Raji (cell line): Measurements from ENCODE around the gene TBL1X.

Experiments
- POLR2A ChIP-seq: IDR thresholded peaks from 2 replicates; pipeline ENCODE4 v1.6.1; 2011; ENCODE audit warnings: low read depth, low read length, control low read depth; ENCODE audit not compliant: insufficient read depth

Gene TBL1X

DNA sequence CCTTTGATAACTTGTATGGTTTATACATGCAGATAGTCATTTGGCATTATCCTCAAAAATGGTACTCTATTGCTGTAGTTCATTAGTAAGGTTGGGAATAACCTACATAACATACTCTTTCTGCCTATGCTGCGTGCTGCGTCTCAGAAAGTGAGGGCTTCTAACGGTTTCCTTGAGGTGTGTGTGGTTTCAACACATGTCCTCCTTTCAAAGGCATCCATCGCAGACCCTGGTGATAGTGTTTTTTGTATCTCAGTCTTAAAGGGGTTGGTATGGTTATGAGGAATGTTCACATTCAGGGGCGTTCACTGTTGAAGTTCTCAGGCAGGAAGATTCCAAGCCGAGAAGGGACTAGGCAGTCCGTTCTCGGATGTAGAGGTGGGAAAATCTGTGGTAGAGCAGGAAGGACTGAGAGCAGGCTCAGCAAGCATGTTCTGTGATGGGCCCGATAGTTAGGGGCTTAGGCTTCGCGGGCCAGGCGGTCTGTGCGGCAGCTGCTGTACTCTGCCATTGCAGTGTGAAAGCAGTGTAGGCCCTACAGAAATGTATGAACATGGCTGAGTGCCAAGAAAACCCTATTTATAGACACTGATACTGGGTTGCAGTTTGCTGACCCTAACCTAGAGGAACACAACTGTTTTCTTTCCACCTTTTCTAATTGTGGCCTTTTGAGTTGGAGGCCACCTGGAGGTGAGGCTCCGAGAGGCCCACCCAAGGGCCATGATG is 177.6 kb downstream of the TBL1X start:
- no peak for TF ChIP-seq POLR2A

DNA sequence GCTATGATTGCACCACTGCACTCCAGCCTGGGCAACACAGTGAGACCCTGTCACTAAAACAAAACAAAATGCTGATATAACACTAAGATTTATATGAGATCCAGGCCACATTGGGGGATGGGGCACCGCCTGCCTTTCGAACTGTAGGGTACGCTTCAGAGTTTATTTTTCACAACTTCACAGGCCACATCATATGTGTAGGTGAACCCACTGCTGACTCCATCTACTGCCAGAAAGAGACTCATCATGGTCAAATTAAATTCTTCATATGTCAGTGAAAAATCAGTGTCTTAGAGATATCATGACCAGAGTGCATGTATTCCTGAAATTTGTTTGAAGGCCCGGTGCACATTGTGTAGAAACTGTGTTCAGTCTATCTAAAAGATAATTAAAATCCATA is 178.9 kb downstream of the TBL1X start:
- no peak for TF ChIP-seq POLR2A

DNA sequence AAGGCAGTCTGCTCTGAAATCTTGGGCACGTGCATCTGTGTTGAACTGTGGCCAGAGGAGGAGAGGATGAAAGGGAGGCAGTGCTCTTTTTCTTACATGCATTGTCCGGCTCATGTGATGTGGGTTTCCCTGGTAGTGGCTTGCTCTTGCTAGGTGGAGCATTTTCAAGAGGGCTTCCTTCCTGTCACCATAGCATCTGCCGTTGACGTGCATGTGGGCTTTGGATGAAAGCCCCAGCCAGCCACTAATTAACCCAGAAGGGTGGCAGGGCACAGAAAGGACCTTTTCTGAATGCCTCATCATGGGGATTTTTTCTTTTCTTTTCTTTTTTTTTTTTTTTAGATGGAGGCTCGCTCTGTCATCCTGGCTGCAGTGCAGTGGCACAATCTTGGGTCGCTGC is 179.5 kb downstream of the TBL1X start:
- TF ChIP-seq POLR2A = no peak

DNA sequence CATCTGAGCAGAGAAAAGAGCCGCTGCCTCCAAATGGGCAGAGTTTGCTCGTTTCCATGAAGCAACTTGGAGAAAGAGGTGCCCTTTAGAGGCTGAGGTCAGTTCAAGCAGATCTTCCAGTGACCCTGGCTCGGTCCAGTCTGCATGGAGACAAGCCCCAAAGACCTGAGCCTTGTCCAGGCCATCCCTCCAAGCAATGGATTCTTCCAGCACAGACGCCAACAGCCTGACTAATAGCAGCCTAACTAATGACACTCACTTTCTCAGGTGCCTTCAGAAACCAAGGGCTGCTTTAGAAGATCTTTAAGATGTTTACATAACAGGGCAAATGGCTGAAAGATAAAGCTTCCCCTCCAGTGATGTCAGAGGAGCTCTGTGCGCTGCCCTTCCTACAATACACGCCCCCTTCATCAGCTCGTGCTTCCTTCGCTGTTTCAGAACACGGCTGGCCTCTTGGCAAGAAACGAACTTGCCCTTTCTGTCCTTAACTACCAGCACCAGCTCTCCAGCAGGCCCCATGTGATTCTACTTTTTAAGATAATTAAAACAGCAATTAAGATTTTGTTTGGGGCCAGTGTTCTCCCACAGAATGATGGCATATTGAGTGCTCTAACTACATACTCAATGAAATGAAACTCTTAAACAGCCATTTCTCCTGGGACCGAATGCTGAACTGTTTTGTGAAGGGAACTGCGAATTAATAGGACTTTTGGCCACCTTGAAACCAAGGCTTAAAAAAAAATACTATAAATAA is 181.8 kb downstream of the TBL1X start:
- TF ChIP-seq POLR2A = no peak

DNA sequence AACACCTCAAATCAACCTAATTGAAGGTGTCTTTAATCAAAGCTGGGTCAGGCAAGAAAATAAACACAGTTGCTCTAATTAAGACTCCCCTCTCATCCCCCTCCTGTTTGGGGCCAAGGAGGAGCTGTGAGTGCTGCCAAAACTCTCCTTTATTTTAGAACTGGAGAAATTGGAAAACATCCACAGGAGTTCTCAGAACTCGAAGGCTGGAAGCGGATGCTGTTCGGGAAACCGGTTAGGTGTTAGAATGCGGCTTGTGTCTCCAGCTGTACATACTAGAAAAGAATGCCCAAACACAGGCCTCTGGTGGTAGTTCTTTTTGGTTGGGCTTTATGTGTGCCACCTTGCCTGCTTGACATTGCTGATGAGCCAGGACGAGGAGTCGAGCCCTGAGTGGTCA is 182.6 kb downstream of the TBL1X start:
- TF ChIP-seq POLR2A = no peak

DNA sequence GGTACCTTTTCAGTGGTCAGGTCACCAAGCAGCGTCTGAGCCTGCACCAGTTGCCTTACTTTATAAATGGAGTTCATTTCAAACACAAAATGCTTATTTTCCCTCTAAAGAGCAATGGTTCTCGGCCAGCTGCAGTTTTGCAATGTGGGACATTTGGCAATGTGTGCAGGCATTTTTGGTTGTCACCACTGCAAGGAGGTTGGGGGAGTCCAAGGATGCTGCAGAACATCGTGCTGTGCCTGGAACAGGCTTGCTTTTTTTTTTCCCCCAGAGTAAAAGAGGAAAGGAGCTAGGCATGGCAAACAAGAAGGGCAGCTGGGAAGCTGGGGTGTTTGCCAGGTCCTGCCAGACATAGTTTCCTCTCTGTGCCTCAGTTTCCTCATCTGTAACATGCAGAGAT is 185.2 kb downstream of the TBL1X start:
- TF ChIP-seq POLR2A = no peak

DNA sequence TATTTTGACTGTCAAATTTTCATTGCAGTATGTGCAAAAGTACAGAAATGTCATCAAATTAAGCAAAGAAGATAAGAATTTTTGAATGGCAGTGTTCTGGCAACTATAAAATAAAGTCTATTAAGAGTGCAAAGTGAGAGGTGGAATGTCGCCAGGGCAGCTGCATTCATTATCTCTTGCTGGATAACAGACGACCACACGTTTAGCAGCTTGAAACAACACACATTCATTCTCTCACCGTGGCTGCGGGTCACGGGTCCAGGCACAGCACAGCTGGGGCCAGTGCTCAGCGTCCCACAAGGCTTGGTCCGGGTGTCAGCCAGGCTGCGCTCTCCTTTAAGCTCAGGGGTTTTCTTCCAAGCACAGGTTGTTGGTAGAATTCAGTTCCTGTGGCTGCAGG is 186.9 kb downstream of the TBL1X start:
- TF ChIP-seq POLR2A = no peak

DNA sequence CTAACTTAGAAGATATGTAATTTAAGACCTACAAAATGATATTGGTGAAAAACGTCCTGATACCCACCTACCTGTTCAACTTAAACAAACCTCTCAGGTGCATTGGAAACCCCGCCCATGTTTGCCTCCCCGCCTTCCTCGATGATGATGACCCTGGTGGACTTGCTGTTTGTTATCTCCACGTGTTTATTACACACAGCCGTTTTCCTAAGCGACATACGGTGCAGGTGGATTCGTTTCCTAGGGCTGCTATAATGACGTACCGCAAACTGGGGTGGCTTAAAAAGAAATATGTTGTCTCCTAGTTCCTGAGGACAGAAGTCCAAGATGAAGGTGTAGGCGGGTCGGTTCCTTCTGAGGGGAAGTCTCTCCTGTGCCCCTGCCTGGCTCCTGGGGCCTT is 190.1 kb downstream of the TBL1X start:
- no peak for TF ChIP-seq POLR2A

DNA sequence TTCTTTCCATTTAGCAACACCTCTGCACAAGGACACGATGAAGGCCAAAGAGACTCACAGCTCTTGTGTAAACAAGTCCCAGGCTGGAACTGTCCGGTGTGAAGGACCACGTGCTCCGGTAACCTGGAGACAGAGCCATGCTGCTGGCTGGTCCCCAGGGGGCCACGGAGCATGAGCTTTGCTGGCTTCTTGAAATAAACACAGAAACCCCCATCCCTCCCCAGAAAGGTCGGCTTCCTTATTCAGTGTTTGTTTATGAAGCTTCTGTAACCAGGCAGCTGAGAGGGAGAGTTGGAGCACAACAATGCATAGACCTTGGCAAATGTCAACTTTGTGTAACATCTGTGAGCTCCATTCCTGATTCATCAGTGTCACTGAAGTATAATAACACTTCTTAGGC is 191.4 kb downstream of the TBL1X start:
- TF ChIP-seq POLR2A = no peak

DNA sequence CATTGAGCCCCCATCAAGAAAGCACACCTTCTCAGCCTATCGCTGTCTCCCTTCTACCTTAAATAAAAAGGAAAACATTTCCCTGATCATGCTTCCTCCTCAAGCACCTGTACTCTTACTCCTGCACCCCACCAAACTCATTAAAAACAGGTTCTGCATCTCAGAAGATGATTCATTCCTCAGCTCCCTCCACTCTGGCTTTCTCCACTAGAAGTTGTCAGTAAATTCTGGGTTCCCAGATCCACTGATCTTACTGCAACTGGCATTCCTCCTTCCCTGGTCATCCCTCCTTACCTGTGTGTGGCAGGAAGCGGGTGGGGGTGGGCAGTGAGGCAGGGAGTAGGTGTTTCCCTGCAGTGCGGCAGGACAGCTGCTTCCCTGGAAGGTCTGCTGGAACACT is 192.0 kb downstream of the TBL1X start:
- TF ChIP-seq POLR2A = no peak

DNA sequence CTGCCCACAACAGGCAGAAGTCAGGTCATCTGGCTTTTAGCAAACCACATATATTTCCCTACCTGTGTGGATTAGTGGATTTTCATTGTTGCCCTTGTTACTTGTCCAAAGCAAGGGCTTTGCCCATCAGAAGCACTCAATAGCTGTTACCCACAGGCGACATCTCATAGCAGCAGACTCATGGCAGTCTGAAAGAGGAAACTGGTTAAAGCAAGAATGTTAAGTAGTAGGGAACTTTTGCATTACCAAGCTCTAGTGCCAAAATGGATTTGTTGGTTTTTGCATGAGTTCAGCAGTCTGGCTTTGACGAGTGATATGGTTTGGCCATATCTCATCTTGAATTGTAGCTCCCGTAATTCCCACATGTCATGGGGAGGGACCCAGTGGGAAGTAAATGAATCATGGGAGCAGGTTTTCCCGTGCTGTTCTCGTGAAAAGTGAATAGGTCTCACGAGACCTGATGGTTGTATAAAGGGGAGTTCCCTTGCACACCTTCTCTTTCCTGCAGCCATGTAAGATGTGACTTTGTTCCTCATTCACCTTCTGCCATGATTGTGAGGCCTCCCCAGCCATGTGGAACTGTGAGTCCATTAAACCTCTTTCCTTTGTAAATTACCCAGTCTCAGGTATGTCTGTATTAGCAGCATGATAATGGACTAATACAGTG is 192.9 kb downstream of the TBL1X start:
- no peak for TF ChIP-seq POLR2A

DNA sequence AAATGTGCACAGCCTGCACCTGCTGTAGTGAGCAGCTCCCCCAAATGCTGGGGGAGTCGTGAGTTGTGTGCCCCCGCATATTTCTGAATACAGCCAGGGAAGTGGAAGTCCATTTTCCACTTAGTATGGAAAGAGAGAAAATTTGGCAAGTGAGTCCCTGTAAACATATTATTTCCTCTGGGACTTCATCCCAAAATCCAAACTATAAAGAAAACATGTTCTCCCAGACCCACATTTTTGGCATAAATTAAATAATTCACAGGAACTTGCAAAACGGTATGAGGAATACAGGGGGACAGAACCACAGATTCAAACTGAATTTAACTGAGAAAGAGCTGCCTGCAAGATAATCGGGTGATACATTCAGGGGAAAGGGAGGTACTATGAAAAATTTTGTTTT is 193.6 kb downstream of the TBL1X start:
- no peak for TF ChIP-seq POLR2A

DNA sequence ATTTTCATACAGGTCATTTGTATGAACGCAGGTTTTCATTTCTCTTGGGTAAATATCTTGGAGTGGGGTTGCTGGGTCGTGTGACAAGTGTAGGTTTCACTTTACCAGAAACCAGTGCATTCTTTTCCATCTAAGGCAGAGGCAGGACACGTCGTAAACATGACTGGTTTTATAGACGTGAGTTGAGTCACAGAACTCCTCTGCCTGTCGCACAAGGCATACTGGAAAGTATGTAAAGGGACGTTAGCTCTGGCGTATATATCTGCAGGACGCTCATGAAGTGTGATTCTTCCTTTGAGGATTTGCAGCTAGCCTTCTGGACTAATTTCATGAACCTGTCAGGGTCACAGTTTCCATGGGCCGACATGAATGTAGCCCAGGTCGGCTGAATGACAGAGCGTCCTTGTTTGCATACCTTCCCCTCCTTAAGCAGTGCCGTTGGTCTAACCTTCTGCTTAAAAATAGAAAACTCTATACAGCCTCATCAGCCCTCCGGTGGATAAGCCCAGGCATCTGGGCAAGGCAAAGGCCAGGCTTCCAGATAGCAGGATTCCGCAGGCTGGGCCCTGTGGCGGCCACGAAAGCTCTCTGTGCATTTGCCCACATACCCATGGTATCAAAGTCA is 194.8 kb downstream of the TBL1X start:
- TF ChIP-seq POLR2A = no peak

DNA sequence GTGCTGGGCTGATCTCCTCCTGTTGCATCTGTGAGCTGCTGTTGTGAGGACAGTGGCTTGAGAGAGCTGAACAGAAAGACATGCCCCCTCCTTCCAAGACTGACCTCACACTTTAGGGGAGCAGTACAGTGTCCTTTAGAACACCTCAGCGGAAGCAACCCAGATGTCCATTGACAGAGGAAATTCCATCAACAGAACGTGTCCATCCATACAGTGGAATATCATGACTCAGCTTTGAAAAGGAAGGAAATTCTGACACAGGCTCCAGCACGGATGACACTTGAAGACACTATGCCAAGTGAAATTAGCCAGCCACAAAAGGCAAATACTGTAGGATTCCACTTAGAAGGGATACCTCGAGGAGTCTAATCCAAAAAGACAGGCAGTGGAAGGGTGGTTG is 197.3 kb downstream of the TBL1X start:
- no peak for TF ChIP-seq POLR2A

DNA sequence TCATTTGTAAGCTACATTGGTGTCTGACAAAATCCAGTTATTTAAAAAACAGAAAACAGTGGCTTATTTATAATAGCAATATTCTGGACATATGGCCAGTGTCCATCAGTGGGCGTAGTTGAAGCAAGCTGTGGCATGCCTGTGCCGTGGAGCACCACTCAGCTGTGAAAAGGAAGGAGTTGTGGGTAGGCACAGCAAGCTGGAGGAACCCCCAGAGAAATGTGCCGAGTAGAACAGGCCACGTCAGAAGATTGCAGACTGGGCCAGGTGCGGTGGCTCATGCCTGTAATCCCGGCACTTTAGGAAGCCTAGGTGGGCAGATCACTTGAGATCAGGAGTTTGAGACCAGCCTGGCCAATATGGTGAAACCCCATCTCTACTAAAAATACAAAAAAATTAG is 198.4 kb downstream of the TBL1X start:
- no peak for TF ChIP-seq POLR2A

DNA sequence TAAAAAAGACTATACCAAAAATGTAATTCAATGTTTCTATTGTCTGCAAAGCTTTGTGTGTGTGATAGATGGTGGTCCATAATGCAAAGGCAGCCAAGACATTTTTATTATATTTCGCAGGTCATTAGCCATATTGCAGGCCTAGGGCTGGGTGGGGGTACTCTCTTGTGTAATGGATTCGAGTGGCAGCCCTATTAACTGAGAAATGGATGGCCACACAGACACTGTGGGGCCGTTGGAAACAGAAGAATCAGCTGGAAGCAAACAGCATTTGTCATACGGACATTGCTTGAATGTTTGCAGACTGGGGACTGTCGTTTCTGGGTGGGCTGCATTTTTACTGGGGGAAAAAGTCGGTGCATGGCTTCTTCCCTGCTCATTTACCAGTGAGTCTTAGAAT is 199.4 kb downstream of the TBL1X start:
- TF ChIP-seq POLR2A = no peak
